GM18951 (cell line): ENCODE results near the gene STPG3.
A peak's percentile ranks its signal among the peaks of the same experiment; 100 is the strongest.

Experiments
- POLR2A ChIP-seq: IDR thresholded peaks from 4 replicates; pipeline ENCODE4 v1.6.1; 2011; ENCODE audit warnings: mild to moderate bottlenecking; ENCODE audit not compliant: insufficient read length, insufficient read depth; ENCODE audit errors: extremely low read depth
- in situ Hi-C: fragments of 300-500 bp; cut with MboI; formaldehyde crosslinking; loops from one replicate; pipeline ENCODE4 v1.12.0; 2022; ENCODE audit warnings: low sequenced_read_pairs, mixed read lengths, inconsistent platforms; ENCODE audit not compliant: unreplicated experiment

STPG3 gene

DNA sequence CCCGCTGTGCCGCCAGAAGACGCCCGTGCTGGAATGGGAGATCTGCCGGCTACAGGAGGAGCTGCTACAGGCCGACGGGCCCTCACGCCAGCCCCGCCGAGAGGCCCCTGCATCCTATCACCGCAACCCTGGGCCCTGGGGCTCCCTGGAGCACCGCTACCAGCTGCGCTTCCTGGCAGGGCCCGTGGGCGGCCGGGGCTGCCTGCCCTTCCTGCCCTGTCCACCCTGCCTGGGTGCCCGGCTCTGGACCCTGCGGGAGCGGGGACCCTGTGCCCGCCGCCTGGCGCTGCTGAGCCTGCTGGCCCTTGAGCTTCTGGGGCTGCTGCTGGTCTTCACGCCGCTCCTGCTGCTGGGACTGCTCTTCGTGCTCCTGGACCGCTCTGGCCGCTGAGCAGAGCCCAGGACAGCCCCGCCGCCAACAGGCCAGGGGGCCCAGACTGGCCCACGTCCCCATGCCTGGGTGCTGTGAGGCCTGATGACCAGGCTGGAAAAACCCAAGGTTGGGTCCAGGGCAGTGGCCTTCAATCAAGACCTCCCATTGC is 32.8 kb upstream of the STPG3 start:
- TF ChIP-seq POLR2A = no peak
- in situ Hi-C loops = no loop called here

DNA sequence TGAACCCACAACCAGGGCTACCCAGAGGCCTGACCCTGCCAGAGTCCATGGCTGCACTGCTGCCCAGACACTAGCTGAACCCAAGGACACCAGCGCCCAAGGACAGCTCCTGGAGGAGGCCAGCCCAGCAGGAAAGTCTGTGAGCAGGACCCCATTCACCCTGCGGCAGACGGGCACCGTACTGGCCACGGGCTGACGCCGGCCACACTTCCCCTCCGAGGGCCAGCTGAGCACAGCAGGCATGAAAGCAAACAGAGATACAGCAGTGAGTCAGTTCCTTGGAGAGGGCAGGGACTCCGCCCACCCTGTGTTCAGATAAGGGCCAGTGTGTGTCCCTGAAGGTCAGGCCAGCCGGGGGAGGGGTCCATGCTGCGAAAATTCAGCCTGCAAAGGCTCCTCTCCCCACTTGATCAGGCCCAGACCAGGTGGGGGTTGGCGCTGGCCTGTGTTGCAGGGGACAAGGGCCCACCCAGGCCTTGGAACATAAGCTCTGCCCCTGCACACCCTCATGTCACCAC is 32.3 kb upstream of the STPG3 start:
- TF ChIP-seq POLR2A = no peak
- in situ Hi-C loops = no loop called here

DNA sequence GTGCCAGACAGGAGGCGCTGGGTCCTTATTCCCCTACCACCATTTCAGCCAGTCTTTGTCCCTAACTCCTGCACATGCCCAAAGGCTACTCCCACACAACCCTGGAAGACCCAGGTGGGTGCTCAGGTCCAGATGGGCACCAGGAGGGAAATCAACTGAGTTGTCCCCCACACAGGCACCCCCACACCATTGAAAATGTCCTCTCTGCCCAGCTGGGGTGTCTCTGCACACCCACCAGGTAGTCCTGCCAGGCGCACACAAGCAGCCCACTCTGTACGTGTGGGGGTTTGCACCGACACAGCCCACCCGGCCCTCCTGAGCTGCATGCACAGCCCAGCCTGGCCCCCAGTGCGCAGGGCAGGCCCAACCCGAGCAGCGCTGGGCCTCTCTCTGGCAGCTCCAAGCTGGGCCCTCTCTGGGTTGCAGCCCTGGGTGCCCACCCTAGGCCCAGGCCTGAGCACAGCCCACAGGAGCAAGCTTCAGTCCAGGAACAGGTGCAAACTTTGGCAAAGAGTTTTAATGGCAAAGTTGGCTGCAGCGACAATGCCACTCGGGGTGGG is 31.2 kb upstream of the STPG3 start:
- TF ChIP-seq POLR2A = no peak
- in situ Hi-C loops = loop anchor here (10.0 kb wide), 1 partner anchor 95 kb away; no protein-coding TSS in a partner anchor

DNA sequence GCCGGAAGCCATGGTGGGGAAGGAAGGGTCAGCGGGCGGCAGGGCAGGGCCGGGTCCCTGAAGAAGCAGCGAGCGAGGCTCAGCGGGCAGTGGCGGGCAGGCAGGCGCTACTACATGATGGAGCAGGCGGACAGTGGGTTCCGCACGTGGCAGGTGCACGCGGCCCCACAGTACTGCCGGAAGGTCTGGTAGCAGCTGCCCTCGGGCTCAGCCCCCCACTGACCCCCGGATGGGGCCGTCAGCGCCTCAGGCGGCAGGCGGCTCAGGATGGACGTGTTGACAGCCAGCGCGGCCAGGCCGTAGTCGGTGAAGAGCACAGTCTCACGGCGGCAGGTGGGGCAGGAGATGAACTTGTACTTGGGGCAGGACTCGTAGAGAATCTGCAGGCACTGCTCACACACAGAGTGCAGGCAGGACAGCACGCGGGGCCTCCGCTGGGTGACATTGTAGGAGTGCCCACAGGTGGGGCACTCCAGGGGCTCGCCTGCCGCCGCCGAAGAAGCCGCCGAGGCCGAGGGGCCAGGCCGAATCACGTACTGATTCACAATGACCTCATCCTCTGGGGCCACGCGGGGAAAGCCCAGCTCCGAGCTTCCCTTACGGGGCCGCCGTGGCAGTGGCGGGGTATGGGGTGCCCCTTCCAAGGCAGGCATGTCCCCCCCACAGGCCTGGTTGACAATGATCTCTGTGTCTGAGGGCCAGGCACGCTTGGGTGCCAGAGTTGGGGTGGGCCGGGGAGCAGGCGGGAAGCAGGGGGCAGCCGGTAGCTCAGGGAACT is 30.6 kb upstream of the STPG3 start:
- in situ Hi-C loops = loop anchor here (10.0 kb wide), 1 partner anchor 96 kb away; no protein-coding TSS in a partner anchor

DNA sequence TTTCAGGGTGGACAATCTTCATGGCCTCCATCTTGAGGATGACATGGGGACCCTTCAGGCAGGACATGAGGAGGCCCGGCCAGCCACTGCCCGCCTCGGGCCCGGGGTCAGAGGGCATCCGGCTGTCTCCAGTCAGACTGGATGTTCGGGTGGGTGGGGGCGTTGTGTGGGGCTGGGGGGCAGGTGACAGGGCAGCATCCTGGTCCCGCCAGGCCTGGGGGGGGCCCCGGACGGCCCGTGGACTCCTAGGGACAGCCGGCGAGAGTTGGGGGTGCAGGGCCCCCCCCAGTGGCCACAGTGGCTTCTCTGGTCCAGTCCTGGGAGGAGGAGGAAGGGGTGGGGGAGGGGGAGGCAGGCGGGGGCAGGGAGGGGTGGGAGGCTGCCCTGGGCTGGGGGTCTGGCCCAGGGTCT is 30.0 kb upstream of the STPG3 start:
- TF ChIP-seq POLR2A = no peak
- in situ Hi-C loops = loop anchor here (10.0 kb wide), 1 partner anchor 96 kb away; no protein-coding TSS in a partner anchor

More for the DNA sequence above, 30.6 kb upstream of the STPG3 start:
- no peak for TF ChIP-seq POLR2A

DNA sequence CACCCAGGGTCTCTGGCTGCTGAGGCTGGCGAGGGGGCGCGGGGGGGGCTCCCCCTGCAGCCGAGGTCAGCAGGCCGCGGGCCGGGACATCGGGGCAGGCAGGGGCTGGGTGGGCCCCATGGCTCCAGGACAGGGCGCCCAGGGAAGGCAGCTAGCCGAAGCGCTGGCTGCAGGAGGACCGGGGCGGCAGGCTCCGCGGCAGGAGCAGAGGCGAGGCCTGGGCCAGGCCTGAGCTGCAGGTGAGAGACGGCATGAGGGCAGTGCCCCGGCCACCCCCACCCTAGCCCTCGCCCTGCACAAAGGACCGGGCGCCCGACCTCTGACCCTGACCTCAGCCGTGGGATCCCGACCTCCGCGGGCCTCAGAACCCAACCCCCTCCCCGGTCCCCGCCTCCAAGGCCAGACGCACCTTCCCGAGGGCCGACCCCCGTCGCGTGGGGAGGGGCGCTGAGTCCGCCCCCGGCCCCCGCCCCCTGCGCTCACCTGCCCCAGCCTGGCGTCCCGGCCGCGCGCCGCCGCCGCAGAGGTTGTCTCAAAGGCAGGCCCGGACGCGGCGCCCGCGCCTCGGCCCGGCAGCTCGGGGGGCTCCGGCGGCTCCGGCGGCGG is 29.5 kb upstream of the STPG3 start:
- no peak for TF ChIP-seq POLR2A
- in situ Hi-C loops = loop anchor here (10.0 kb wide), 1 partner anchor 97 kb away; no protein-coding TSS in a partner anchor

DNA sequence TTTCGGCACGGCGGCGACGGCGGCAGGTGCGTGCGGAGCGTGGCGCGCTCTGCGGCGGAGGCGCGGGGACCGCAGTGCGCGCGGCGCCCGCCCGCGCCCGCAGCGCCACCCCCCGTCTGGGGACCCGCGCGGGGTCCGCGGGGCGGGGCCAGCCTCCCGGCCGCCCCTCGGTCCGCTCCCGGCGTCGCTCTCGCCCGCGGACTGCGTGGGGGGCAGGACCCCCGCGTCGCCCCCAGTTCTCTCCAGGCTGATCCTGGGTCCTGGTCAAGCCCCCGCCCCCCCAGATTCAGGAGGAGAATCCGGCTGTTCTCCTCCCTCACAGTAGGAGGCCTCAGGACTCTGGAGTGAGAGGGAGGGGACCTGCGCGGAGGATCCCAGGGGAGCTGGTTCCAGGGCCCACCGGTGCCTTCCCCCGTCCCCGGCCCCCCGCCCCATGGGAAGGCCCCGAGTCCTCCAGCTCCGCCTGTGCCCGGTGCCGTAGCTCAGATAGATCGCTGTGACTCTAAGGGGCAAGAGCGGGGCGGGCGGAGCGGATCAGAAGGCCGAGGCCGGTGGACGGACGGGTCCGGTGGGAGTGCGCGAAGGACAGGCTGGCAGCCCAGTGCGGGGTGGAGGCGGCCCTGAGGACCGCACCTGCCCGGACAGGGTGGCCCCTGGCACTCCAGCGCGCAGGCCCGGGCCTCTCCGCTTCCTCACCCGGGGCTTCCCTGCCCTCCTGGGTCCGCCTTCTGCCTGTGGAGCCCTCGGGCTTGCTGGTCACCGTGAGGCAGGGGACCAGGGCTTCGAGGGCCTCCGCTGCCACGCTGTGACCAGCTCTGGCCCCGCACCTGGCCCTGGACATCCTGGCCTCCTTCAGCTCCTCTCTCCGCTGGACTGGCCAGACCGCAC is 28.7 kb upstream of the STPG3 start, which contains the start of gene RNF208:
Gene RNF208, minus strand, starts transcription at position 51 of the 888 bp plus-strand sequence. CDS start 1,028 bp downstream, outside the sequence.
- peak; percentile 25 for TF ChIP-seq POLR2A
- in situ Hi-C loops = loop anchor here (10.0 kb wide), 1 partner anchor 98 kb away; no protein-coding TSS in a partner anchor

DNA sequence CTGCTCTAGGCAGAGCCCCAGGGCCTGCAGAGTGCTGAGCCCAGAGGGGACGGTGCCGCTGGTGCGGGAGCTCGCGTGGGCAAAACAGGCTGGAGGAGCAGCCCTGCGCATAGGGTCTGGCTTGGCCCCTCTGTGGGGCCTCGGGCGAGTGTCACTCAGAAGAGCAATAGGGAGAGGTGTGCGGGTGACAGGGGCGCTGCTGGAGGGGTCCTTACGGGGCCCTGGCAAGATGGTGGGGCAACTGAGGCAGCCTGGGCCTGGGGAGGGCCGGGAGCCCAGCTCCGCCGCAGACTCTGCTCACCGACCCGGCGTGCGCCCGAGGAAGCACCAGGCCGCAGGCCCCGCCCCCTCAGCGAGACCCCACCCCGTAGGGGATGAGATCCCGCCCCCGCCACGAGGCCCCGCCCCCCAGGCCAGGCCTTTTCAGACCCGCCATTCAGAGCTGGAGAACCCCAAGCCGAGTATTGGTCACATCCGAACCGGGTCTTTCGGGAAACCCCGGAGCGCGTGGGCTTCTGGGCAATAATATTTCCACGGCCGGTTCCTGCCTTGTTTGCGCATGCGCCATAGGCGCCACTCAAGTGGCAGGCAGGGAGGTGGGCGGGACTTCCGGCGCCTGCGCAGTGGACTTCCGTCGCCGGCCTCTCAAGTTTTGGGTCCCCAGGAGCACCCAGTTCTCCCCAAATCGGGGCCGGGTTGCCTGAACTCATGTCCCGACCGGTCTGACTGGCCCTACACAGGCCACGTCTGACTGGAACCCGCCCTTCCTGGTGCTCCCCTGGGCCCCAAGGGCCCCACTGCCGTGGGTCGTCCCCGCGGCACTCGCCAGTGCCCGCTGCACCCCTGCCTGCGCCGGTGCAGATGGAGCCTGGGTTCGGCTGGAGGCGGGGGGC is 27.8 kb upstream of the STPG3 start:
- in situ Hi-C loops = loop anchor here (10.0 kb wide), 1 partner anchor 99 kb away; no protein-coding TSS in a partner anchor

DNA sequence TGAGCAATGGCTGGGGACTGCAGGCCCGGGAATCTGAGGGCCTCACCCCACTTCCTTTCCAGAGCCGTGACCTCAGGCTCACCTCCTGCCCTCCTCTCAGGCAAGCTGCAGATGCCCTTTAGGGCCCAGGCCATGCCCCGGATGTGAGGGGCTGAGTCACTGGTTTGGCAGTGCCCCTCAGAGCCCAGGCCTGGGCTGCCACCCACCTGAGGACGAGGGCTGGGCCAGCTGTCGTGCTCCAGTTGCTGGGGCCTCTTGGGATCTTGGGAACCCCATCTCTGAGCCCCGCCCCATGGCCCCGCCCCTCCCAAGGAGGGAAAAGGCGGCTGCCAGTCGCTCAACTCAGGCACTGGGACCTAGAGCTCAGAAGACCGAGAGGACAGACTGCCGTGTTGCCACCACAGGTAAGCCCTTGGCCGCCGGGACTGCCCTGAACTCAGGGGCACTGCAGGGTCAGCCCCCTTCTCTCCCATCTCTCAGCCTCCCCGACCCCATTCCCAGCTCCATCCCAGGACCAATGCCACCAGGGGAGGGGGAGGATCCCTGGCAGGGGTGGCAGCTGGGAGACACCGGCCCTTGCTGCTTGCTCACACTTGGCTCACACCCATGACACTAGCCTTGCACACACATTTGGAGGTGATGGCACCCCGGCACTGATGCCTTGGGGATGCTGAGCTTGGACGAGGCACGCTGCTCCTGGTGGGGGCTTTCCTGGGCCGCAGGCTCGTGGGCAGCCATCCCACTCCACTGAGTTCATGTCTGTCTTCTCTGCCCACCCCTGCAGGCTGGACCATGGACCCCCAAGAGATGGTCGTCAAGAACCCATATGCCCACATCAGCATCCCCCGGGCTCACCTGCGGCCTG is 26.0 kb upstream of the STPG3 start, which contains the start of gene CYSRT1:
Gene CYSRT1, plus strand, starts transcription at position 345 of the 865 bp plus-strand sequence. Its CDS starts 448 bp downstream, at position 793.
- in situ Hi-C loops = loop anchor here (10.0 kb wide), 1 partner anchor 100 kb away; no protein-coding TSS in a partner anchor
- TF ChIP-seq POLR2A = no peak

More for the DNA sequence above, 27.8 kb upstream of the STPG3 start:
- TF ChIP-seq POLR2A = peak; percentile 86

DNA sequence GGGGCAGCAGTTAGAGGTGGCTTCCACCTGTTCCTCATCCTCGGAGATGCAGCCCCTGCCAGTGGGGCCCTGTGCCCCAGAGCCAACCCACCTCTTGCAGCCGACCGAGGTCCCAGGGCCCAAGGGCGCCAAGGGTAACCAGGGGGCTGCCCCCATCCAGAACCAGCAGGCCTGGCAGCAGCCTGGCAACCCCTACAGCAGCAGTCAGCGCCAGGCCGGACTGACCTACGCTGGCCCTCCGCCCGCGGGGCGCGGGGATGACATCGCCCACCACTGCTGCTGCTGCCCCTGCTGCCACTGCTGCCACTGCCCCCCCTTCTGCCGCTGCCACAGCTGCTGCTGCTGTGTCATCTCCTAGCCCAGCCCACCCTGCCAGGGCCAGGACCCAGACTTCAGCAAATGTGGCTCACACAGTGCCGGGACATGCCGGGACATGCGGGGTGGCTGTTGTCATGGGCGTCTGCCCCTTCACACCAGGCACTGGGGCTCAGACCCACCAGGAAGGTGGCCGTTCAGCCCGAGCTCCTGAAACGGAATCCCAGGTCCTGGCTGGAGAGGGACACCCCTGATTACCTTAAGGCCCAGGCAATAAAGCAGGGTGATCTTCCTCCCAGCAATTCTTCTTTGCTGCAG is 25.3 kb upstream of the STPG3 start:
- in situ Hi-C loops = loop anchor here (10.0 kb wide), 1 partner anchor 101 kb away; no protein-coding TSS in a partner anchor
- no peak for TF ChIP-seq POLR2A
